Mesenchymal stem cell (in vitro differentiated cells and primary cell): ENCODE results near the gene KIF14.
A peak's percentile ranks its signal among the peaks of the same experiment; 100 is the strongest.

Experiments used
- DNase-seq: peaks from one replicate; pipeline ENCODE4 v3.0.0-alpha.2; 2013
- H2AFZ ChIP-seq: one replicate; pipeline ENCODE4 v1.6.1; 2013; ENCODE audit warnings: low read depth, mild to moderate bottlenecking, control low read depth, inconsistent platforms, low read length, moderate library complexity
- H2AK5ac ChIP-seq: 2 replicates; pipeline ENCODE4 v1.6.1; 2013; ENCODE audit warnings: low read length, moderate library complexity, mild to moderate bottlenecking, inconsistent platforms; ENCODE audit not compliant: severe bottlenecking
- H2BK120ac ChIP-seq: one replicate; pipeline ENCODE4 v1.6.1; 2013; ENCODE audit warnings: low read depth, mild to moderate bottlenecking, inconsistent platforms, low read length, moderate library complexity
- H2BK12ac ChIP-seq, 2 experiments: one replicate each; pipeline ENCODE4 v1.6.1; 2013; ENCODE audit warnings: inconsistent platforms in 2 of 2, low read length in 2 of 2, mild to moderate bottlenecking in 2 of 2, moderate library complexity in 2 of 2, control low read depth in 1 of 2
- H2BK15ac ChIP-seq: one replicate; pipeline ENCODE4 v1.6.1; 2013; ENCODE audit warnings: mild to moderate bottlenecking, low read depth, inconsistent platforms; ENCODE audit not compliant: poor library complexity, severe bottlenecking
- H2BK5ac ChIP-seq: 2 replicates; pipeline ENCODE4 v1.6.1; 2013; ENCODE audit warnings: low read depth, mild to moderate bottlenecking, low read length, control low read depth, inconsistent platforms; ENCODE audit not compliant: poor library complexity, severe bottlenecking
- H3K14ac ChIP-seq, 2 experiments: one replicate each; pipeline ENCODE4 v1.6.1; 2013; ENCODE audit warnings: inconsistent platforms in 2 of 2, low read length in 2 of 2, control low read depth in 1 of 2, mild to moderate bottlenecking in 1 of 2, moderate library complexity in 1 of 2
- H3K18ac ChIP-seq, 2 experiments: one replicate each; pipeline ENCODE4 v1.6.1; 2013; ENCODE audit warnings: inconsistent platforms in 2 of 2, low read length in 2 of 2, control low read depth in 1 of 2, low read depth in 1 of 2, mild to moderate bottlenecking in 1 of 2
- H3K23ac ChIP-seq, 2 experiments: one replicate each; pipeline ENCODE4 v1.6.1; 2013; ENCODE audit warnings: inconsistent platforms in 2 of 2, low read length in 2 of 2, mild to moderate bottlenecking in 2 of 2, moderate library complexity in 2 of 2, control low read depth in 1 of 2
- H3K27ac ChIP-seq: 2 replicates; pipeline ENCODE4 v1.5.1; 2013; ENCODE audit warnings: mild to moderate bottlenecking, moderate library complexity, low read length, control low read depth, inconsistent platforms; ENCODE audit not compliant: poor library complexity, severe bottlenecking
- H3K27me3 ChIP-seq, 2 experiments: 2 replicates each; pipeline versions ENCODE4 v1.6.1 to v1.7.0; 2013; ENCODE audit warnings: low read length in 2 of 2, mild to moderate bottlenecking in 2 of 2, moderate library complexity in 2 of 2, control low read depth in 1 of 2, inconsistent platforms in 1 of 2; ENCODE audit not compliant: control insufficient read depth in 1 of 2, insufficient read depth in 1 of 2
- H3K36me3 ChIP-seq, 2 experiments: 2 replicates each; pipeline versions ENCODE4 v1.6.1 to v1.7.0; 2013; ENCODE audit warnings: low read length in 2 of 2, control low read depth in 1 of 2, inconsistent platforms in 1 of 2, low read depth in 1 of 2, mild to moderate bottlenecking in 1 of 2; ENCODE audit not compliant: insufficient read depth in 2 of 2, control insufficient read depth in 1 of 2
- H3K4ac ChIP-seq, 2 experiments: one replicate each; pipeline ENCODE4 v1.6.1; 2013; ENCODE audit warnings: inconsistent platforms in 2 of 2, low read length in 2 of 2, mild to moderate bottlenecking in 2 of 2, moderate library complexity in 2 of 2, control low read depth in 1 of 2, low read depth in 1 of 2
- H3K4me1 ChIP-seq: 2 replicates; pipeline ENCODE4 v1.6.1; 2013; ENCODE audit warnings: low read depth, low read length, control low read depth; ENCODE audit not compliant: control insufficient read depth, insufficient read depth
- H3K4me2 ChIP-seq: 2 replicates; pipeline ENCODE4 v1.6.1; 2013; ENCODE audit warnings: low read length, mild to moderate bottlenecking, inconsistent platforms; ENCODE audit not compliant: poor library complexity, severe bottlenecking
- H3K4me3 ChIP-seq, 2 experiments: 2 replicates each; pipeline versions ENCODE4 v1.5.1 to v1.7.0; 2013; ENCODE audit warnings: low read length in 2 of 2, mild to moderate bottlenecking in 2 of 2, control low read depth in 1 of 2, low read depth in 1 of 2; ENCODE audit not compliant: insufficient read depth in 1 of 2
- H3K79me1 ChIP-seq: replicated peaks from 2 replicates; pipeline ENCODE4 v1.6.1; 2013; ENCODE audit warnings: mild to moderate bottlenecking, control low read depth, low read length, inconsistent platforms; ENCODE audit not compliant: poor library complexity, severe bottlenecking
- H3K9ac ChIP-seq: 2 replicates; pipeline ENCODE4 v1.7.0; 2013; ENCODE audit warnings: mild to moderate bottlenecking, low read length, moderate library complexity
- H3K9me3 ChIP-seq: 2 replicates; pipeline ENCODE4 v1.7.0; 2013; ENCODE audit warnings: mild to moderate bottlenecking, low read length; ENCODE audit not compliant: control insufficient read depth
- H4K8ac ChIP-seq: one replicate; pipeline ENCODE4 v1.6.1; 2013; ENCODE audit warnings: inconsistent platforms, mild to moderate bottlenecking, low read length, moderate library complexity
- H4K91ac ChIP-seq: one replicate; pipeline ENCODE4 v1.6.1; 2013; ENCODE audit warnings: mild to moderate bottlenecking, low read length, inconsistent platforms
- WGBS: methylation state at CpG from one replicate; pipeline ENCODE4 v1.1.7; 2013; ENCODE audit warnings: mixed read lengths; 5-methylcytosine and 5-hydroxymethylcytosine counted together

Gene KIF14

GRCh38 chr1:200628223-200628881 lies 7.8 kb upstream of the KIF14 start:
- Histone ChIP-seq H3K27ac (no peak overlapping the region), H2AFZ (no peak overlapping the region), H3K4me3 (no peak overlapping the region), H2BK15ac (no peak overlapping the region), H3K18ac (no peak overlapping the region), H3K4me2 (no peak overlapping the region), H3K4me1 (no peaks in the 10 kb centered on the region), H2BK12ac (no peak overlapping the region), H3K9me3 (no peaks in the 10 kb centered on the region), H2AK5ac (no peak overlapping the region), H3K4ac (no peak overlapping the region), H3K27me3 (no peaks in the 10 kb centered on the region), H3K36me3 (no peaks in the 10 kb centered on the region), H2BK120ac (no peak overlapping the region), H2BK5ac (no peak overlapping the region), H3K79me1 (no peaks in the 10 kb centered on the region), H3K9ac (no peak overlapping the region), H4K8ac (no peak overlapping the region), H4K91ac (no peak overlapping the region), H3K23ac (no peak overlapping the region), H3K14ac (no peak overlapping the region)
- 89% methylated on average over 7 of the region's 7 CpGs for WGBS
- DNase-seq, result no peak

GRCh38 chr1:200627575-200628222 lies 7.1 kb upstream of the KIF14 start:
- Histone ChIP-seq H2BK5ac (no peak overlapping the region), H4K91ac (no peak overlapping the region), H3K9me3 (no peaks in the 10 kb centered on the region), H2BK15ac (no peak overlapping the region), H3K4me1 (no peaks in the 10 kb centered on the region), H2BK12ac (no peak overlapping the region), H2BK120ac (no peak overlapping the region), H3K4me2 (no peak overlapping the region), H3K27ac (no peak overlapping the region), H3K14ac (no peak overlapping the region), H4K8ac (no peak overlapping the region), H3K9ac (no peak overlapping the region), H3K23ac (no peak overlapping the region), H3K36me3 (no peaks in the 10 kb centered on the region), H3K4ac (no peak overlapping the region), H3K4me3 (no peak overlapping the region), H2AFZ (no peak overlapping the region), H3K27me3 (no peaks in the 10 kb centered on the region), H2AK5ac (no peak overlapping the region), H3K79me1 (no peaks in the 10 kb centered on the region), H3K18ac (no peak overlapping the region)
- no CpG with 5 or more reads among the region's 1 CpG for WGBS
- DNase-seq, result no peak

- H3K9me3 ChIP-seq, result no peaks in the 10 kb centered on the region
- DNase-seq, result no peak
- no peak overlapping the region for H3K4me2 ChIP-seq
- H2BK5ac ChIP-seq, result no peak overlapping the region
- no peaks in the 10 kb centered on the region for H3K79me1 ChIP-seq
- H4K8ac ChIP-seq, result no peak overlapping the region
- H3K4me3 ChIP-seq, result no peak overlapping the region
- H3K4me1 ChIP-seq, result no peaks in the 10 kb centered on the region
- no peak overlapping the region for H3K23ac ChIP-seq
- no peak overlapping the region for H2AK5ac ChIP-seq
- no peaks in the 10 kb centered on the region for H3K27me3 ChIP-seq
- no peak overlapping the region for H3K27ac ChIP-seq
- H2BK120ac ChIP-seq, result no peak overlapping the region
- no peak overlapping the region for H3K4ac ChIP-seq
- no peak overlapping the region for H2BK12ac ChIP-seq
- no peaks in the 10 kb centered on the region for H3K36me3 ChIP-seq
- WGBS, result 92% methylated on average over 3 of the region's 5 CpGs
- no peak overlapping the region for H2AFZ ChIP-seq
- no peak overlapping the region for H3K18ac ChIP-seq
- H2BK15ac ChIP-seq, result no peak overlapping the region
- no peak overlapping the region for H3K14ac ChIP-seq
- no peak overlapping the region for H4K91ac ChIP-seq
- no peak overlapping the region for H3K9ac ChIP-seq
These were observed 6.4 kb upstream of the KIF14 start for GRCh38 chr1:200626853-200627534.

- Histone ChIP-seq H4K91ac (no peak overlapping the region), H3K27me3 (no peaks in the 10 kb centered on the region), H2BK12ac (no peak overlapping the region), H3K4me3 (no peak overlapping the region), H2BK120ac (no peak overlapping the region), H3K18ac (no peak overlapping the region), H3K4me2 (no peak overlapping the region), H2AFZ (no peak overlapping the region), H2BK15ac (no peak overlapping the region), H3K4ac (no peak overlapping the region), H3K14ac (no peak overlapping the region), H2BK5ac (no peak overlapping the region), H3K23ac (no peak overlapping the region), H2AK5ac (no peak overlapping the region), H3K79me1 (peaks cover 1% of the 10 kb centered on the region), H3K36me3 (no peaks in the 10 kb centered on the region), H3K4me1 (peaks cover 1% of the 10 kb centered on the region), H4K8ac (no peak overlapping the region), H3K27ac (no peak overlapping the region), H3K9me3 (no peaks in the 10 kb centered on the region), H3K9ac (peak overlapping the region; percentile 27)
- WGBS, result no CpG with 5 or more reads among the region's 1 CpG
- peak; percentile 46 for DNase-seq
These were observed 4.9 kb upstream of the KIF14 start for GRCh38 chr1:200625381-200625824.
